GM21390 (cell line): ENCODE results near the gene PHACTR2.
"Not testable (repeated sequence)": the region's sequence is repeated elsewhere in the genome, so short reads cannot be mapped to it uniquely, and the experiment has no call there.

Experiments
- ATAC-seq: cut with Tn5 transposase; IDR thresholded peaks from one replicate; pipeline ENCODE4 v1.9.1; 2021; ENCODE audit not compliant: unreplicated experiment

The PHACTR2 gene

DNA sequence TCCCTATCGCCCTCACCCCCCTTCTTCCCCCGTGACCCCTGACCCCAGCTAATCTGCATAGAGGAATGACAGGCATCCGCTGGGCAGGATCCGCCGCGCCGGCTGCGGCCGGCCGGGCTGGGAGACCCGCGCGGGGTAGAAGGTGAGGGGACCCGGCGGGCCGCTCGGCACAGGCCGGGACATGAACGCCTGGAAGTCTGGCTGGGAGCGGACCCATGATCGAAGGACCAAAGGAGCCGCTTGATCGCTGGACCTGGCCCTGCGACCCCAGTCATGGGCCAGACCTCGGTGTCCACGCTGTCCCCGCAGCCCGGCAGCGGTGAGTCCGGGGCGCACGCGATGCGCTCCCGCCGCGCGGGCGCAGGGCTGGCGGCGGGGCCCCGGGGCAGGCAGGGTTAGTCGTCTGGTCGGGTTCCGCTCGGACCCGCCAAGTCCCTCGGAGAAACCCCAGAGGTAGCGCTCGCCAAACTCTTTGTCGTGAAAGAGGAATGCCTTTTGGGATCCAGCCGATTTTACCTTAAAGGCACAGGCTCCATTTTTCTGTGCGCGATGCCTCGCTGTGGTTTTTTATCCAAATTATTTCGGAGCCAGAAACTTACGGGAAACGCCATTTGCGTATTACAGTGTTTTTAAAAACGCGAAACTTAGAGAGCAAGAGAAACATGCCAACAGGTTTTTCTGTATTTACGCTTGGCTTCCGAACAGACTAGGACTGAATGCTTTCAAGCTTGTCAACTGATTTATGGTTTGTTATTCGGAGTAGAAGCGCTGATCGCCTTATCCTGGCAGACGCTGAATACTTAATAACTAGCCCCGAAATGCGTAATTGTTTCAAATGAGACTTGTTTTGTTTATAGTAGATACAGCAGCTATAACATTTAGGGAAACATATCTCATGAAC lies at the start of gene PHACTR2:
TSS of gene PHACTR2 (plus strand) at position 75 of the 901 bp plus-strand sequence. CDS start at position 274, 199 bp downstream.
- no peak for ATAC-seq

DNA sequence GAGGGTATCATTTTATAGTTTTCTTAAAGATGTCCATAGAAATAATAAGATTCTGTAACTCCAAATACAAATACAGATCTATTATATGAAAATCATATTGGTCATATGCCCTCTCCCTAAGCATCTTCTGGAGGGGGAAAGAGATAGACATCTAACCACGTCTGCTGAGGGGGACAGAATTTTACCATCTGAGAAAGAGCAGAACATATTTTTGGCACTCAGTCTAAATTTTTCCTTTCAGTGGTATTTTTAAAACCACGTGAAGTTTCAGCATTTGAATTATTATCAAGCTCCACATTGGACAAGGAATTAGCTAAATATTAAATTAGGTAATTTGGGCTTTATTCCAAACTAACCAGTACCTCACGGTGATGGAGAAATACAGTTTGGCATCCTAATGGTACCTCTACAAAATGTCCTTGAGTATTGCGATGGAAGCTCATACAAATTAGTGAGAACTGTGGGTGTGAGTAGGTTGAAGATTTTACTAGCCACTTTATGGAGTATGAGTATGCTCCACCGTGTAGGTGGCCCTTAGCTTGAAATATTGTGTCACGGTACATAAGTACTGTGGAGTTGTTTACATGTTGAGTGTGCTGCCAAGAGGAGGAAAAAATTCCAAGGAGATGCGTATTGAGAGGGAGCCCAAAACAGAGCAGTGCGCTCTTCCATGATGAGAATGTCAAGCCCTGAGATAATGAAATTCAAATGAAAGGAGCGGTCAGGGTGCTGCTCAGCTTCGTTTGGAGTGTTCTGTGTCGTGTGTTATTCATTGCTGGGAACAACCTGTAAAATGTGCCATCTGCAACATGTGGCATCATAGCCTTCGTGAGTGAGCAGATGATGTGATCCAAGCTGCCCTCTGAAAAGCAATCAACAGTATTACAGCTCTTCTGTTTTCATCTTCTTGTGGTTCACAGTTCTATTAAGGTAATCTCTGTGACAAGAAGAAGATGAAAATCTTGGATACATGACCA lies 48.4 kb upstream of the PHACTR2 start:
- ATAC-seq, result no peak

DNA sequence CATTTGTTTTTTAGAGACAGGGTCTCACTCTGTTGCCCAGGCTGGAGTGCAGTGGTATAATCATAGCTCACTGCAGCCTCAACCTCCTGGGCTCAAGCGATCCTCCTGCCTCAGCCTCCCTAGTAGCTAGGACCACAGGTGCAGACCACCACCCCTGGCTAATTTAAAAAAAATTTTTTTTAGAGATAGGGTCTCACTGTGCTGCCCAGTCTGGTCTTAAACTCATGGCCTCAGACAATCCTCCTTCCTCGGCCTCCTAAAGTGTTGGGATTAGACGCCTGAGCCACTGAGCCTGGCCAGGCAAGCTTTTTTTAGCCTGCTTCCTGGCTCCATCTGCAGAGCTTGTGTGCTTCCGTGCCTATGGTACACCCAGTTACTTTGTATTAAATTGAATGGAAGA lies 46.6 kb upstream of the PHACTR2 start:
- ATAC-seq, result not testable (repeated sequence)

DNA sequence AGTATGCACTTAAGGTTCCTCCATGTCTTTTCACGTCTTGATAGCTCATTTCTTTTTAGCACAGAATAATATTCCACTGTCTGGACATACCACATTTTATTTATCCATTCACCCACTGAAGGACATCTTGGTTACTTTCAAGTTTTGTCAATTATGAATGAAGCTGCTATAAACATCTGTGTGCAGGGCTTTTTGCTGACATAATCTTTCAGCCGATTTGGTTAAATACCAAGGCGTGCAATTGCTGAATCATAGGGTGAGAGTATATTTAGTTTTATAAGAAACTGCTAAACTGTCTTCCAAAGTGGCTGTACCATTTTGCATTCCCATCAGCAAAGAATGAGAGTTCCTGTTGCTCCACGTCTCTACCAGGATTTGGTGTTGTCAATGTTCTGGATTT lies 44.9 kb upstream of the PHACTR2 start:
- no peak for ATAC-seq

DNA sequence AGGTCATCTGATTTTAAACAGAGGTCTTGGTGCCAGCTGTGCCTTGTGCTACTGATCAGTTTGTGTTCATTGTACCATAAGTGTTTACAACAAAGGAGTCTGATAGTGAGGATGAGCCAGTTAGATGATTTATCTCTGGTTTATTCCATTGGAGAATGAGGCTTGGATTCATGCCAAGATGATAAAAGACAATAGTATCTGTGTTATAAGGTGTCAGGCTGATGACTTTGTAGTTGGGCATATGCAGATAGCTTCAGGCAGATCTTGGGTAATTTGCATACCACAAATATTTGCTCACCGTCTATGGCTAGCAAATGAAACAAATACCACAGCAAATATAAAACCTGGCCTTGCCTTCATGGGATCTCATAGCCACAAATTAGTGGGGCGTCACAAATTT lies 43.3 kb upstream of the PHACTR2 start:
- ATAC-seq, result no peak

DNA sequence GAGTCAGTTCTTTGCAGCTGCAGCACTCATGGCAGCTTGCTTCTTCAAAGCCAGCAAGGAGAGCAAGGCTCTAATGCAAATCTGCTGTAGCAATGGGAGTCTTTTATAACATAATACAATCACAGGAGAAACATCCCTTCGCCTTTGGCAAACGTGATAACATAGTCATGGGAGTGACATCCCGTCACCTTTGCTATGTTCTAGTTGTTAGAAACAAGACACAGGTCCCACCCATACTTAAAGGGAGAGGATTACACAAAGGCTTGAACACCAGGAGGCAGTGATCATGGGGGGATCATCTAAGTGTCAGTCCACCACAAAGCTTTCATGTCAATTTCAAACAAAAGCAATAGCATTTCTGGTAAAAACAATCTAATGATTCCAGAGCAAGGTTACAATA lies 40.1 kb upstream of the PHACTR2 start:
- ATAC-seq, result no peak

DNA sequence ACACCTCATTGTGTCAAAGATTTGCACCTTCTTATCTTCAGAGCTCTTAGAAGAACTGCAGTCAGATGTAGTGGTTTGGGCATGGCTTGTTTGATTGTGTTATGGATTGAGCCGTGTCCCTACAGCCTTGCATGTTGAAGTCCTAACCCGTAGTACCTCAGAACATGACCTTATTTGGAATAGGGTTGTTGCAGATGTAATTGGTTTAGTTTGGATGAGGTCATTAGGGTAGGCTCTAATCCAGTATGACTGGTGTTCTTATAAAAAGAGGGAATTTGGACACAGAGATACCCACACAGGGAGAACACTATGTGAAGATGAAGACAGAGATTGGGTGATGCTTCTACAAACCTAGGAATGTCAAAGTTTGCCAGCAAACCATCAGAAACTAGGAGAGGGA lies 35.4 kb upstream of the PHACTR2 start:
- ATAC-seq, result no peak

DNA sequence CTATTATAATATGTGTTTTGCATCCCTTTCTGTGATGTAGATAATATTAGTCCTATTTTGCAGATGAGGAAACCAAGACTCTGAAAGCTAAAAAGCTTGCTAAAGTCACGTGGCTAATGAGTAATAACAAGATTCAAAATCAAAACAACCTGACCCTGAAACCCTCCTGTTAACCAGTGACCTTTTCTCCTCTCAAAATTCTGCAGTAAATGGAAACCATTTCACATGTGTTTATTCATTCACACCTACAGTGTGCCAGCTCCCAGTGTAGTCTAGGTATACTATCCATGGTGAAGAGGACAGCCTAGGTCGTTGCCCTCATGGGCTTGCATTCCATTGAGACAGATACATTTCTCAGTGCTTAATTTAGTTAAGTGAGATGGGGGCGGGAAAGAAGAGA lies 30.6 kb upstream of the PHACTR2 start:
- no peak for ATAC-seq

DNA sequence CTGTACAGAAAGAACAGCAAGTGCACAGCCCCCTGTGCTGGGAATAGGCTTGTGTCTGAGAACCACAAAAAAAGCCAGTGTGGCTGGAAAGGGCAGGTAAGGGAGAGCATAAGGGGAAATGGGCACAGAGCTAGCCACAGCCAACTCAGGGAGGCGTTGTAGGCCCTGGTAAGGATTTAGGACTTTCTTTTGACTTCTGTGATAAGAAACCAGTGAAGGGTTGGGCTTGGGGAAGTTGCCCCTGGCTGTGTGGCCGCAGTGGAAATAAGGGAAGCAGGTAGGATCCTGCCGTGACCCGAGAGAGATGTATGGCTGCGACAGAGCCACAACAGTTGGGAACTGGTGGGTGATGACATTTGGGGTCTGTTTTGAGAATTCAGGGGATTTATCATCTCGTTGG lies 30.0 kb upstream of the PHACTR2 start:
- no peak for ATAC-seq

DNA sequence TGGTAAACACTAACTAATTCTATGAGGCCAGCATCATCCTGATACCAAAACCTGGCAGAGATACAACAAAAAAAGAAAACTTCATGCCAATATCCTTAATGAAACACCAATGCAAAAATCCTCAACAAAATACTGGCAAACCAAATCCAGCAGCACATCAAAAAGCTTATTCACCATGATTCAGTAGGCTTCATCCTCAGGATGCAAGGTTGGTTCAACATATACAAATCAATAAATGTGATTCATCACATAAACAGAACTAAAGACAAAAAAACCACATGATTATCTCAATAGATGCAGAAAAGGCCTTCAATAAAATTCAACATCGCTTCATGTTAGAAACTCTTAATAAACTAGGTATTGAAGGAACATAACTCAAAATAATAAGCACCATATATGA lies 28.4 kb upstream of the PHACTR2 start:
- not testable (repeated sequence) for ATAC-seq

DNA sequence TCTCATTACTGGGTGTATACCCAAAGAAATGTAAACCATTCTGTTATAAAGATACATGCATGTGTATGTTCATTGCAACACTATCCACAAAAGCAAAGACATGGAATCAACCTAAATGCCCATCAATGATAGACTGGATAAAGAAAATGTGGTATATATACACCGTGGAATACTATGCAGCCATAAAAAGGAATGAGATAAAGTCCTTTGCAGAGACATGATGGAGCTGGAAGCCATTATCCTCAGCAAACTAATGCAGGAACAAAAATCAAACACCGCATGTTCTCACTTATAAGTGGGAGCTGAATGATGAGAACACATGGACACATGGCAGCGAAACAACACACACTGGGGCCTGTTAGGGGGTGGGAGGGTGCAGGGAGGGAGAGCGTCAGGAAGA lies 26.4 kb upstream of the PHACTR2 start:
- ATAC-seq, result not testable (repeated sequence)

DNA sequence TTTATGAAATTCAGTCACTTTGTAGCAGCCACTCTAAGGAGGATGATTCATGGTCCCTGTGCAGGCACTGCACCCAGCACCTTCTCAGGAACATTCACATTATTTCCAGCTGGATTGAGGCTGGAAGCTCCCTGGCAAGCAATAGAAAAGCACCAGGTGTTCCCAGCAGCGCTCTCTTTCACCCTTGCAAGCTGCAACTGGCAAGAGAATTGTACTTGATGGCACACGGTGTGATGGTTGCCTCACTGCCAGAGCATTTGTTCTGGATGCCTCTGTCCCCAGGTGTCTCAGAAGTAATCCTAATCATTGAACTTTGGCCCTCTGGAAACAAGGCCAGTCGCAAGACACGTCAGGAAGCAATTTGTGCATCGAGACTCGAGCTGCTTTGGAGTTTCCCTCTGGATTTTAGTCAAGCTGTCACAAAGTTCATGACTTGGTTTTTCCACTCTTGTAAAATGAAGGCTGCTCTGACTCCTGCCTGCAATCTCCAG lies 24.9 kb upstream of the PHACTR2 start:
- ATAC-seq, result no peak

DNA sequence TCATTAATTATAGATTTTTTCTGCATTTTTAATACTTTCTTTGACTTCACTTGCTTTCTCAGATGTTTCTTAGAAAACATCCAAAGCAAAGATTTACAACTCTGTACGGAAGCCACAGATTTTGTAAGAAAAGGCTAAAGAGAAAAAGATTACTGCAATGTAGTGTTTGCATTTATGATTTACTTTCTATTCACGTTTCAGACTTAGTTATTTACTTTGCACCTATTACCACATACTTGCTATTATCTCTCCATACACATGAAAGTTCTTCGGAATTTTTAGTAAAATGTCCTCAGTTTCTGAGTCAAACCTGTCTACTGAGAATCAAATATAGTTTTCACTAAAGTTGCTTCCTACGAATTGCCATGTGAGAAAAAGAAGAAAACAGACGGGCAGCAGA lies 22.2 kb upstream of the PHACTR2 start:
- ATAC-seq, result no peak

DNA sequence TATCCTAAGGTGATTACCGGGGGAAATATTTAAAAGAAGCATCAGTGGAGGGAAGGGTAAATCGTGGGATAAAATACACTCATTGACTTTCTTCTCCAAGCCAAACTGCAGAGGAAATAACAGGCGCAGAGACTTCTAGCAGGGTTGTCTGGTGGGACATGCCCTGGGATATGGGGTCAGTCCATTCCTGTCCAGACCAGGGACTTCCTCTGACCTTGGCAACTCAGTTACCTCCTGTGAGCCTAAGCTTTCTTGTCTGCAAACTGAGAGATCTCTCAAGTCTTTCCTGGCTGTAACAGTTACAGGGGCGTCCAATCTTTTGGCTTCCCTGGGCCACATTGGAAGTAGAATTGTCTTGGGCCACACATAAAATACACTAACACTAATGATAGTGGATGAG lies 21.7 kb upstream of the PHACTR2 start:
- no peak for ATAC-seq

DNA sequence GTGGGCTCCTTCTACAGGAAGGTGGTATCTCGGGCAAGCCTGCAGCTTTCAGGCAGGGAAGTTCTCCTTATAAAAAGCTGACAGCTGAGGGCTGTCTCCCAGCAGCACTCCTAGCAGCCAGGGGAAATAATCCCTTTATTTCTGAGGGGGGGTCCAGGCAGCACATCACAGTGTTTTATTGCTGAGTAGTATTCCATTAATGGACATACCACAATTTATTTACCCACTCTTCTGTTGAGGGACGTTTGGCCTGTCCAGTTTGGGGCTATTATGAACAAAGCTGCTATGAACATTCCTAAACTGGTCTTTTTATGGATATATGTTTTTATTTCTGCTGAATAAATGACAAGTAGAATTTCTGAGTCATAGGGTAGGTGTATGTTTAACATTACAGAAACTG lies 20.0 kb upstream of the PHACTR2 start:
- ATAC-seq, result no peak

DNA sequence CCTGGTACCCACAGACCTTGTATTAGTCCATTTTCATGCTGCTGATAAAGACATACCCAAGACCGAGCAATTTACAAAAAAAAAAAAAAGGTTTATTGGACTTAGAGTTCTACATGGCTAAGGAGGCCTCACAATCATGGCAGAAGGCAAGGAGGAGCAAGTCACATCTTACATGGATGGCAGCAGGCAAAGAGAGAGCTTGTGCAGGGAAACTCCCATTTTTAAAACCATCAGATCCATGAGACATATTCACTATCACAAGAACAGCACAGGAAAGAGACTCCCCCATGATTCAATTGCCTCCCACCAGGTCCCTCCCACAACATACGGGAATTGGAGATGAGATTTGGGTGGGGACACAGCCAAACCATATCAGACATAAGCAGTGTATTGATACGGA lies 17.6 kb upstream of the PHACTR2 start:
- ATAC-seq, result not testable (repeated sequence)

DNA sequence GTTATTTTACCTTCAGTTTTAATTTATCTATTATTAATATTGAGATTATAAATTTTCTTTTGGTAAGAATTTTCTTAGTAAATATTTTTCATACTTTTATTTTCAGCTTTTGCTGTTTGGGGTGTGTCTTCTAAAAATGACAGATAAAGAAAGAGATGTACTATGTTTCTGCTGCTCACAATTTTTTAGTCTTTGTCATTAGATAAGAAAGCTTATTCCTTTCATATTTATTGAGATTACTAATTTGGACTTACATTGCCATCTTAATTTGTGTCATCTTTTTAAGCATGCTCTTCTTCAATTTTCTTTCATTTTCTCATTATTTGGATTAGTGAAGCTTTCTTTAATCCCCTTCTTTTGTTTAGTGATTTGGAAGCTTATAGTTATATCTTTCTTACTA lies 13.6 kb upstream of the PHACTR2 start:
- no peak for ATAC-seq

DNA sequence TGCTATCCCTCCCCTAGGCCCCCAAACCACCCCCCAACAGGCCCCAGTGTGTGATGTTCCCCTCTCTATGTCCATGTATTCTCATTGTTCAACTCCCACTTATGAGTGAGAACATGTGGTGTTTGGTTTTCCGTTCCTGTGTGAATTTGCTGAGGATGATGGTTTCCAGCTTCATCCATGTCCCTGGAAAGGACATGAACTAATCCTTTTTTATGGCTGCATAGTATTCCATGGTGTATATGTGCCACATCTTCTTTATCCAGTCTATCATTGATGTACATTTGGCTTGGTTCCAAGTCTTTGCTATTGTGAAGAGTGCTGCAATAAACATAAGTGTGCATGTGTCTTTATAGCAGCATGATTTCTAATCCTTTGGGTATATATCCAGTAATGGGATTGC lies 11.8 kb upstream of the PHACTR2 start:
- not testable (repeated sequence) for ATAC-seq

DNA sequence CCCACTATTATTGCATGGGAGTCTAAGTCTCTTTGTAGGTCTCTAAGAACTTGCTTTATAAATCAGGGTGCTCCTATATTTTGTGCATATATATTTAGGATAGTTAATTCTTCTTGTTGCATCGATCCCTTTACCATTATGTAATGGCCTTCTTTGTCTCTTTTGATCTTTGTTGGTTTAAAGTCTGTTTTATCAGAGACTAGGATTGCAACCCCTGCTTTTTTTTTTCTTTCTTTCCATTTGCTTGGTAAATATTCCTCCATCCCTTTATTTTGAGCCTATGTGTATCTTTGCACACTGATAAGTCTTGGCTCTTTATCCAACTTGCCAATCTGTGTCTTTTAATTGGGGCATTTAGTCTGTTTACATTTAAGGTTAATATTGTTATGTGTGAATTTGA lies 8.3 kb upstream of the PHACTR2 start:
- not testable (repeated sequence) for ATAC-seq

DNA sequence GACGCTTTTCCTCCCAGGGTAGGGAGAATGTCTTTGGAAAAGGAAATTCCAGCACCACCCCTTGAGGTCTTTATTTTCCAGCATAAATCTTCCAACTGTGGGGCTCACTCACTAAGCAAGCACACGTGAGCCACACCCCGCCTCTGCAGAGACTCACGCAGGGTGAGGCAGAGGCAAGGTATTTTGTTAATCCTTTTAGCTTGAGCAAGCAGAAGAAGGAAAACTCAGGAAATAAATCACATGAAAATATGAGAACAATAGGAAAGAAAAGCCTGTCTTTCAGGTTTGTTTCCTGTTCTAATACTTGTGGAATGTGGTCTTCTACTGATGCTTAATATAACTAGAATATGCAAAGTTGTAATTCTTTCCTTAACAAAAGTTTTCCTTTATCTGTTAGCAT lies 4.1 kb upstream of the PHACTR2 start:
- ATAC-seq, result no peak
